HG03095 (cell line): ENCODE results near the gene LGALS1.

Source experiments
- ATAC-seq: cut with Tn5 transposase; IDR thresholded peaks from one replicate; pipeline ENCODE4 v1.9.1; 2021; ENCODE audit warnings: moderate library complexity; ENCODE audit not compliant: unreplicated experiment

LGALS1 gene

DNA sequence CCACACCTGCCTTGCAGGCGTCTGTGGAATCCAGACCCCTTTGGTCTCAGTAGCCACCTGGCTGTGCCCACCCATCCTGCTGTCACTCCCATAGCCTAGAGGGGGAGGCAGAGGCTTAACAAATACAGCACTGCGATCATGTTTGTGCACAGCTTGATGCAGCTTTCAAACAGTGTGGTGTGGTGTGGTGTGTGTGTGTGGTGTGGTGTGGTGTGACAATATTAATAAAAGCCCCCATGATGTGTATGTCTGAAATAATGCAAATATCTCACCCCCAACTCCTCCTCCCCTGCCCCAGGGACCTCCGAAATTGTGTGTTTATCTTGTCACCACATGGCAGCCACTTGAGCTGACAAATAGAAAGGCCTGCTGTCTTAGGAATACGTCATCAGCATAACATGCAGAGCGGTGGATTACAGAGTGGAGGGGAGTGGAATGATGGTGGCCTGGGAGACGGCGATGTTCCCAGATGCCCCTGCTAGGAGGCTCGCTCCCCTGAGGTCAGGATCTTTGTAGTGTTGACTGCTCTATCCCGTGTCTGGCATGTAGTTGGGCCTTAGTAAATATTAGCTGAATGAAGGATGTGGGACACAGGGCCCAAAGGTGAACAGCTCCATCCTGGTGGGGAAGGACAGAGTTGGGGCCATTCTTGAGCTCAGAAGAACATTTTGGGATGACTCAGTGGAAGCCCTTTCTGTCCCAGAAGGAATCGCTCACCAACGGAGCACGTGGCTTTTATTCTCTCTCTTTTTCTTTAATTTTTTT is 14.1 kb upstream of the LGALS1 start:
- ATAC-seq: no peak

DNA sequence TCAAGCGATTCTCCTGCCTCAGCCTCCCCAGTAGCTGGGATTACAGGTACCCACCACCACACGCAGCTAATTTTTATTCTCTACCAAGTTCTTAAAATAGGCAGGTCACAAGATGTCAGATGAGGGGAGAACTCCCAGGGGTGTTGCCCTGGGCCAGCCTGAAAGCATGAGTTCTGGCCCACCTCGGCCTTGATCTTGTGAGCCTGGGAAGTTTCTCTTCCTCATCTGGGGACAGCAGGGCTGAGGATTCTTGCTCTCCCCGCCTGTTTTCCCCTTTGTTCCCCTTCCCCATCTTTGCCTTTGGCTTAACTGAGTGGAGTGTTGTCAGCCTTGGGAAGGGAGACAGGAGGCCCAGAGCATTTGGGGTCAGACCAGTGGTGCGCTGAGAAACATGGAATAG is 13.4 kb upstream of the LGALS1 start:
- no peak for ATAC-seq

DNA sequence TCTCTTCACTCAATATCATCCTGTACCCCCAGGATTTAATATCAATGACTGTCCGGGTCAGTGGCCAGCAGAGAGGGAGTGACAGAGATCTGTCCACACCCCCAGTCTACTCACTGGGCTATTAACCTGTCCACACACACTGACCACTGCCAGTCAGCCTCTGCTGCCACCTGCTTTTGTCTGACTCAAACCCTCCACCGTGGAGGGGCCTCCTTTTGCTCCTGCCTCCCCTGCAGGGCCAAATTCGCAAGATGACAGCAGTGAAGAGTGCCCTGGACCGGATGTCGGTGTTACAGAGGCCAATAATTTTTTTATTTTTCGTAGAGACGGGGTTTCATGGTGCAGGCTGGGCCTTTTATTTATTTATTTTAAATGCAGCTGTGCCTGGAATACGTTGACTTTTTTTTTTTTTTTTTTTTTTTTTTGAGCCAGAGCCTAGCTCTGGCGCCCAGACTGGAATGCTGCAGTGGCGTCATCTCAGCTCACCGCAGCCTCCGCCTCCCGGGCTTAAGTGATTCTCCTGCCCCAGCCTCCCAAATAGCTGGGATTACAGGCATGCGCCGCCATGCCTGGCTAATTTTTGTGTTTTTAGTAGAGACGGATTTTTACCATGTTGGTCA is 11.8 kb upstream of the LGALS1 start:
- ATAC-seq: no peak

DNA sequence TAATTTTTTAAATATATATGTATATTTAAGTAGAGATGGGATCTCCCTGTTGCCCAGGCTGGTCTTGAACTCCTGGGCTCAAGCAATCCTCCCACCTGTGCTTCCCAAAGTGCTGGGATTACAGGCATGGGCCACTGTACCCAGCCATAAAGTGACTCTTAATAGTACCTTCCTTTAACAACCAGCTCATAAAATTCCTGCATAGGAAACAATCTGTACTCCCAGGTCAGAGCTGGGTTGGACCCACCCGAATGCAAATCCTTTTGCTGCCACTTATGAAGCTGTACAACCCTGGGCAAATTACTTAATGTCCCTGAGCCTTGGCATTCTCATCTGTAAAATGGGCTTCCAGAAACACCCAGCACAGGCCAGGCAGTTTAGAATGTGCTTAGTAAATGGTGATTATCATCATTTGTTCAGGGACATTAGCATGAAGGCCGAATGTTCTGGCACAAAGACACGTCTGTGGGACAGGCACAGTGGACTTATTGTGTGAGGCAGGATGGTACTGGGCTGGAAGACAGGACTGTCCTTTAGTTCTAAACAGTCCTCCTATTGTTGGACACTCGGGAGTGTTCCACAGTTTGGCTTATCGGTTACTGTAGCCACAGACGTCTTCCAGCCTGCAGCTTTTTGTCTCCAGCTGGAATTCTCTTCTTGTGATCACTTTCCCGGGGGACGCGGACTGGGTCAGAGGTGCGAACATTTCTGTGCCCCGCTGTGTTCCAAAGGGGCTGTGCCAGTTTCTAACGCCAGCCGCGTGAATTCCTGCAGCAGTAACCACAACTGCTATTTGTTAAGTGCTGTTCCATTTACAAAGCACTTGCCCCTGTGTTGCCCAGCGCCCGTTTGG is 11.0 kb upstream of the LGALS1 start:
- ATAC-seq: no peak

DNA sequence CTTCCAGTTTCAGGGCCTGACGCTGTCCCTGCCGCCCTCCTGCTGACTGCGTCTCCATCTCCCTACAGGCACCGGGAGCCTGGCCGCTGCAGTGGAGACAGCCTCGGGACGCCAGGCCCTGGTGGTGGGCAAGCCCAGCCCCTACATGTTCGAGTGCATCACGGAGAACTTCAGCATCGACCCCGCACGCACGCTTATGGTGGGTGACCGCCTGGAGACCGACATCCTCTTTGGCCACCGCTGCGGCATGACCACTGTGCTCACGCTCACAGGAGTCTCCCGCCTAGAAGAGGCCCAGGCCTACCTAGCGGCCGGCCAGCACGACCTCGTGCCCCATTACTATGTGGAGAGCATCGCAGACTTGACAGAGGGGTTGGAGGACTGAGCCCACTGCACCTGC is 9.9 kb upstream of the LGALS1 start:
- no peak for ATAC-seq

DNA sequence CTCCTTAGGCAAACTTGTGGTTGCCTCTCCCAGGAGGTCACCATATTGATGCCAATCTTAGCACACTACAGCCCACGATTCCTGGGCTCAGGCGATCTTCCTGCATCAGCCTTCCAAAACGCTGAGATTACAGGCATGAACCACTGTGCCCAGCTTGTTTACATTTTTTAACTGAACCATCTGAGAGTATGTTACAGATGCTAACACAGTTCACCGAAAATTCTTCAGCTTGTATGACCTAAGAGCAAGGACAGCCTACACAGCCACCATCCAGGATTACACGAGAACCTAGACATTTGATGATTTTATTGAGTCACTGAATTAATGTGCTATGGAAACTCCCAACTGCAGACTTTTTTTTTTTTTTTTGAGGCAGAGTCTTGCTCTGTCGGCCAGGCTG is 5.8 kb upstream of the LGALS1 start:
- ATAC-seq: no peak

DNA sequence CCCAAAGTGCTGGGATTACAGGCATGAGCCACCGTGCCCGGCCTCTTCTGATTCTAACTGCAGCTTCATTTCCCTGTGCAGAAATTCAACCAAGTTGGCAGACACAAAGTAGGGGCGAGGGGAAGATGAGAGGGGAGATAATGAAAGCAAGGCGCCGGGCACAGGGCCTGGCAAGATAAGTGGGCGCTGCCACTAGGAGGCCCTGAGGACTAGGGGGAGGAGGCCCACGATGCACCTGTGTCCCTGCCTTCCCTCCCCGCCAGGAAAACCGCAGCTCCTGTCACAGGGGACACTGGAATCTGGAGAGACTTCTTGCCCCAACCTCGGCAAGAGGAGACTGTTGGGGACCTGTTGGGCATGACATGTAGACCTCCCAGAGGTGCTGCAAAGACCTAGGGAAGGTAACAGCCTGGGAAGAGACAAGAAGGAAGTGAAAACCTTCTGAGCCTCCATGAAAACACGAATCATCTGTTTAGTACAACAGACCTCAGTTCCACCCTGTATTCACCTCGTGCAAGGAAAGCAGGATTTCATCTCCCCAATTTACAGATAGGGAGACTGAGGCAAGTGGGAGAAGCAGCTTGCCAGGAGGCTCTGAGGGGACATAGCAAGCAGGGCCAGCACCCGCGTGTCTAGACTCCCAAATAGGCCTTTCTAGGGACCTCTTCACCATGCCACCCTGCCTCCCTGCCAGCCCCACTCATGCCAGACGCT is 3.1 kb upstream of the LGALS1 start:
- ATAC-seq: no peak

DNA sequence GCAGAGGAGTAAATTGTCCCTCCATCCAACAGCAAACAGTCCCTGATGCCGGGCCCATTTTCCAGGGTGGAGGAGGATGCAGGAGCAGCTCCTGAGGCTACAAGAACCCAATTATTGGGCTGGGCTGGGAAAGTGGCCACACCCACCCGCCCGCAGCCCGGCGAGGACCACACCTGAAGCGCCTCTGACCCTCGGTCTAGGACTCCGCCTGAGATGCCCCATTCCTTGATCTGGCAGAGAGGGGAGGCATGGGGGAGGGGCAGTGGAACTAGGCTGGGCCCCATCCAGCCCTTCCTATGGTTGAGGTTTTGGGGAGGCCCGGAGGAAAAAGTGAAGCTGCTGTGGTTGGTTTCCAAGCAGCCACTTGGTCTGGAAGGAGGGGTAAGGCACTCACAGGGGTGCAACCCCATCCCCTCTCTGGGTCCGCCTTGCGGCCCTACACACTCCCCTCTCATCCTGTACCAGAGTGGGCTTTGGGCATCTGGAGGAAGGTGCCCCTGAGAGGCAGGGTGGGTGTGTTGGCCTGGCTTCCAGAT is 2.4 kb upstream of the LGALS1 start:
- ATAC-seq: no peak

DNA sequence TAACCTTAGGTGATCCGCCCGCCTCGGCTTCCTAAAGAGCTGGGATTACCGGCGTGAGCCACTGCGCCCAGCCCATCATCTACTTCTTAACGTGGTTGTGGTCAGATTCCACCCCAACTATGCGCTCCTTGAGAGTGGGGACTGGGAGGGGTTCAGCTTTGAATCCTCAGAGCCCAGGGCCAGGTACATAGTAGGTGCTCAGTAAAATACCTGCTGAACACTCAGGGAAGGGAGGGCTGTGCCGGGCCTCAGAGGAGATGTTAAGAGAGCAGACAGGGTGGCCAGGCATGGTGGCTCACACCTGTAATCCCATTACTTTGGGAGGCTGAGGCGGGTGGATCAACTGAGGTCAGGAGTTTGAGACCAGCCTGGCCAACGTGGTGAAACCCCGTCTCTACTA is 1.2 kb upstream of the LGALS1 start:
- ATAC-seq: no peak

DNA sequence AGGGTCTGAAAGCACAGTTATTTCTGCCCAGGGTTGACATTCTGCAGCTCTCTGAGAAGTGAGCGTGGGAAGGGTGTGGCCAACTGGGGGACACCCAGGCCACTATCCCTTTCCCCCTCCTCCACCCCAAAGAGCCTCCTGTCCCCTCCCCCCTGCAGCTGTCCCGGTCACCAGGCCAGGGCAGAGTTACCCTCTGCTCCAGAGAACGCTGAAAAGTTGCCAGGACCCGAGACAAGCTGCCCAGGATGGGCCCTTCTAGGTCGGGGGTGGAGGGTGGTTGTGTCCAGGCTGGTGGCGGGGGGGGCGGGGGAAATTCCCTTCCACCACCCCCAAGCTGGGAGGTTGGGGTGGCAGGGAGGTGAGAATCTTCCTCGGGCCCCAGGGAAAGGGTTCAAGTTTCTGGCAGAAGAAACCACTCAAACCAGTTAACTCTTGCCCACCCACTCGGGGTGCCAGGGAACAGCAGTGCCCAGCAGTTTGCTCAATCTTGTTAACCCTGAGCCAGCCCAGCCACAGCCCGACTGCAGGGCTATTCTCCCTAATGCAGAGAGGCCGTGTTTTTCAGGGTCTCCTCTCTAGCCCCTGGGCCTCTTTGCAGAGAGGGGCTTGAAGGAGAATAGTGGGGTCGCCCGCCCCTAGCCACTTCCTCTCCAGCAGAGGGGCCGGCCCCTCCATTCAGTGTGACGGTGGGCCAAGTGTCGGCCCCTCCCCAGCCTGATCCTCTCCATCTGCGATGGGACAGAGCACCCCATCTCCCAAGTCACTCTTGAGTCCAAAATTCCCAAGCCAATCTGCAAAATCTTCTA is 697 bp downstream of the LGALS1 start:
- ATAC-seq: no peak

DNA sequence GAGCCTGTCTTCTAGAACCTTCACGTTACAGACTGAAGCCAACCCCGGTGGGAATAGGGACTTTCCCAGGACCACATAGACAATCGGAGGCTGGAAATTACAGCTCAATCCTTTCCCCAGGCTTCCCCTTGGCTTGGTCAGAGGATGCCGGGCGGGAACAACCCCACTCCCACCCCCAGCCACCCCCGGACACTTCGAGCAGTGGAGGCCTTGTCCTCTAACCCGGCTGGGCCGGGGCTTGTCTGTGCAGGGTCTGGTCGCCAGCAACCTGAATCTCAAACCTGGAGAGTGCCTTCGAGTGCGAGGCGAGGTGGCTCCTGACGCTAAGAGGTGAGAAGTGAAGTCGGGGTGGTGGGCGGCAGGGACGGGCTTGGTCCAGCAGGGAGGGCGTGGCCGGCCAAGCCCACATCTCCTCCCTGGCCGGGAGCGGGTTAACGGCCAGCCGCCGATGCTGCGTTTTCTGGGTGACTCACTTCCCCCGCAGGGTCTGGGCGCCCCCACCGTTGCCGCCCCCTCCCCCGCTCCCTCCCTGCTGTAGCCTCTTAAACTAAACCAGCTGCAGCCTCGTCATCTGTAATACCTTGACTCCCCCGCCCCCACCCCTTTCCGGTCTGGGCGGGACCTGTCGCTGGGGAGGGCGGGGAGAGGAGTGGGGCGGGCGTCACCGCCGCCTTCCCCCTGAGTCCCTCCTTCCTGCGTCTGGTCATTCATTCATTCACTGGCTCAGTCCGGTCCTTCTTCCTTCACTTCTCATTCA is 1.5 kb downstream of the LGALS1 start:
- no peak for ATAC-seq

DNA sequence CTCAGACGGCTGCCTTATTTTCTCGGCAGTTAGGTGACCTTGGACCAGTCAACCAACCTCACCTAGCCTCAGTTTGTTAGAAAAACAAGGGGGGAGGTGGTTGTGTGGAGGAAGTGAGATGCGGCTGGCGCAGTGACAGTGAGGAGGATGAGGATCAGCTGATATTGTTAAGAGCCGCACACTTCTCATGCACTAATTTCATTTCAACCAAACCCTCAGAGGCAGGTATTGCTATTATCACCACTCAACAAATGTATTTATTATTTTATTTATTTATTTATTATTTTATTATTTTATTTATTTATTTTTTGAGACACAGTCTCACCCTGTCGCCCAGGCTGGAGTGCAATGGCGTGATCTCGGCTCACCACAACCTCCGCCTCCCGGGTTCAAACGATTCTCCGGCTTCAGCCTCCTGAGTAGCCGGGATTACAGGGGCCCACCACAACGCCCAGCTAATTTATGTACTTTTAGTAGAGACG is 2.1 kb downstream of the LGALS1 start:
- no peak for ATAC-seq

DNA sequence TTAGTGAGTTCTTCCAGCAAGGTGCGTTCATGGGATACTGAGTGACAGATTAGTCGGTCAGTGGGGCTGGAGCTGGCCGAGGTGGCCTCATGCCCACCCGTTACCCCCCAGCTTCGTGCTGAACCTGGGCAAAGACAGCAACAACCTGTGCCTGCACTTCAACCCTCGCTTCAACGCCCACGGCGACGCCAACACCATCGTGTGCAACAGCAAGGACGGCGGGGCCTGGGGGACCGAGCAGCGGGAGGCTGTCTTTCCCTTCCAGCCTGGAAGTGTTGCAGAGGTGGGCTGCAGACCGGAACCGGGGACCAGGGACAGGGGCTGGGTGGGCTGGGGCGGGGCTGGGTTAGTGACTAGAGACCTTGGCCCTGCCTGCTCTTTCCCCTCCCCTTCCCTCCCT is 2.9 kb downstream of the LGALS1 start:
- ATAC-seq: no peak

DNA sequence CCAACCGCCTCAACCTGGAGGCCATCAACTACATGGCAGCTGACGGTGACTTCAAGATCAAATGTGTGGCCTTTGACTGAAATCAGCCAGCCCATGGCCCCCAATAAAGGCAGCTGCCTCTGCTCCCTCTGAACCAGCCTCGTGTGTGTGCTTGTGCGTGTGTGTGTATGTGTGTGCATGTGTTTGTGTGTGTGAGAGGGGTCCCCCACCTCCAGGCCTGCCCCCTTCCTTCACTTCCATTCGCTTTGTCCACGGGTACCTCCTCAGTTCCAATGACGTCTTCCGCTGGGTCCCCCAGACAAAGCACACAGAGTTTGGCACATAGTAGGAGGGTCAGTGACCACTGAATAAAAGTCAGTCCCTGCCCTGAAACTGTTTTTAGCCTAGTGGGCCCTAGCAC is 4.2 kb downstream of the LGALS1 start:
- no peak for ATAC-seq

DNA sequence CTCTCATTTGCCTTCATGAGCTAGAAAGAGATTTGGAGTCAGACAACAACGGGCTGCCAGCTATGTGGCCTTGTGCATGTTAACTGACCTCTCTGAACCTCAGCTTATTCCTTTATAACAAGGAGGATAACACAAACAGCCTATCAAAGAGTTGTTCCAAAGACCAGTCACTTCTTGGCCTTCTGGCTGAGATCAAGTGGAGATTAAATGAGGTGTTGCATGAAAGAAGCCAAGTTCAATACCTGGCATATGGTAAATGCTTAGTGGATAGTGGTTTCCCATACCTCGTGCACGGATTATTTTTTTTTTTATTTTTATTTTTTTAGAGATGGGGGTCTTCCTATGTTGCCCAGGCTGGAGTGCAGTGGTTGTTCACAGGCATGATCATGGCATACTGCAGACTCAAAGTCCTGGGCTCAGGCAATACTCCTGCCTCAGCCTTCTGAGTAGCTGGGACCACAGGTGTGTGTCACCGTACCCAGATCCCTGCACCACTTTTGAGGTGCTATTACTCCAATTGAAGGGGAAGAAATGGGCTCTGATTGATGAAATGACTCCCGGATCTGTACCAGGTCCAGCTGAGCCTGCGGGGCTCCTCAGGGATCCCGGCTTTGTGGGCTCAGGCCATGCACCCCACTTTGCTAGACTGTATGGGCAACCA is 4.9 kb downstream of the LGALS1 start:
- ATAC-seq: no peak

DNA sequence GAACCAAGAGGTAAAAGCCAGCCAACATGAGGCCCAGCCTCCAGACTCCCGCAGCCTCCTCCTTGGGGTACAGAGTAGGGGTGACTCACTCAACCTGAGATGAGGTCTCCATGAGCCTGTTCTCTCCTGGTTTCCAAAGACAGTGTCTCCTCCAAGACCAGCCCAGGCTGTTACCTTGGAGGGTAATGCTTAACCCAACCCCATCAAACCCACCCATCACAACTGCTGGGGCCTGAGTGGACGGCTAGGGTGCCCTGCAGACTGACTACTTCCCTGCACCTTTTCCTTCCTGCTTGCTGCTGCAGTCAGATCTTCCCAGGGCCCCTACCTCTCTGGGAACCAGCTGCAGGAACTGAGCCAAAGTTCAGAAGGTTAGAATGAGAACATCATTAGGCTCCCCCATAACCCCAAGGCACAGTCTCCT is 5.6 kb downstream of the LGALS1 start:
- no peak for ATAC-seq

DNA sequence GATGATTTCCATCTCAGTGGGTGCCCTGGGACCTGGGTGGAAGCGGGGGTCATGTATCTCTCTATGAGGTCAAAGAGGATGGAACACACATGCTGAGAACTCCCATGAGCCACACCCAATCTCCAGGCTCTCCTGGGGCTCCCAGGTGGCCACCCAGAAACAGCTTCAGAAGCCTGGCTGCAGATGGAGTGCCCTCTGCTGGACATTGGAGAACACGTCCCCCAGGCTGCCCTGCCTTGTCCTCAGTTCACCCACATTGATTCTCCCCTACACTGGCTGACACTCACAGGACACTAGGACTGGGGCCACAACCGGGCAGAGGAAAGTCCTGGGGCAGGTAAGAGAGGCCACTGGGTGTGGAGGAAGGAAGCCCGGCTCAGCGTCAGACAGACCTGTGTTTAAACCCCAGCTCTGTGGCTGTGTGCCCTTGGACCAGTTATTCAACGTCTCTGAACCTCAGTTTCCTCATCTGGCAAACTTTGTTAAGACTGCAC is 6.2 kb downstream of the LGALS1 start:
- no peak for ATAC-seq

DNA sequence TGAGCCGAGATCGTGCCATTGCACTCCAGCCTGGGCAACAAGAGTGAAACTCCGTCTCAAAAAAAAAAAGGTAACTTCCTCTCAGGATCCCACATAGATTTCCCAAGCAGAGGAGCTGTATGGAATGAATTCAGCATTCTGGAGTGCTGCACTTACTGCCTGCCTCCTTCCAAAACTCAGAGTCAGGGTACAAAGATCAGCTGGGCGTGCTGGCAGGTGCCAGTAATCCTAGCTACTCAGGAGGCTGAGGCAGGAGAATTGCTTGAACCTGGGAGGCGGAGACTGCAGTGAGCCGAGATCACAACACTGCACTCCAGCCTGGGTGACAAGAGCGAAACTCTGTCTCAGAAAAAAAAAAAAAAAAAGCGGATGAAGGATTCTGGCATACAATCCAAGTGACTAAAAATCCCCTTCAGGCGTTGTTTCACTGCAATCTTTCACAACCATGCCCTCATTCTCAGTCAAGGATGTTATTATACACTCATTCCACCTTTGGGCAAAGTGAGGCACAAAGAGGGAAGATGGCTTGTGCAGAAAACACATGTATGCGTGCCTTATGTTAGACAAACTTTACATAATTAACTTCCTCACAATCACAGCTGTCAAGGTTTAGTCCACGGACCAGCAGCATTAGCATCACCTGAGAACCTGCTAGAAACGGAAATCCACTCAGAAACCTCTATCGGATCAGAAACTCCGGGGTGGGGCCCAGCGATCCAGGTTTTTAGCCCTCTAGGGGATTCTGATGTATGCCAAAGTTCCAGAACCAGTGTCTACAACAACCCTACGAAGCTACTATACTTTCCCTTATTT is 9.6 kb downstream of the LGALS1 start:
- ATAC-seq: no peak
